GM23338 (cell line): ENCODE data around the gene HACD1. TPM values are rescaled to one million over a fixed set of nuclear protein-coding genes. Genes with fewer than 3 reads are reported as not detected.

Experiments used
- ATAC-seq: fragments of 200-7000 bp; cut with Tn5 transposase; 3 replicates; pipeline ENCODE4 v1.9.1; 2020
- DNase-seq: peaks from one replicate; pipeline ENCODE4 v3.0.0-alpha.2; 2015; ENCODE audit warnings: low spot score
- H2AFZ ChIP-seq: fragments of 200-600 bp; sonication (generic); 2 replicates; pipeline ENCODE4 v1.8.0; 2016; ENCODE audit warnings: antibody characterized with exemption, mild to moderate bottlenecking, moderate library complexity
- H3F3A ChIP-seq: fragments of 200-600 bp; sonication (generic); replicated peaks from 2 replicates; pipeline ENCODE4 v1.8.0; 2017; ENCODE audit warnings: antibody characterized with exemption, mixed run types, low read depth
- H3K27ac ChIP-seq: fragments of 200-600 bp; sonication (generic); 2 replicates; pipeline ENCODE4 v1.6.1; 2016; ENCODE audit warnings: low read depth
- H3K27me3 ChIP-seq: fragments of 200-600 bp; sonication (generic); 2 replicates; pipeline ENCODE4 v1.8.0; 2016; ENCODE audit warnings: mild to moderate bottlenecking, mixed run types, moderate library complexity; ENCODE audit not compliant: insufficient read depth
- H3K36me3 ChIP-seq: fragments of 200-600 bp; sonication (generic); 2 replicates; pipeline ENCODE4 v1.8.0; 2016; ENCODE audit warnings: mild to moderate bottlenecking; ENCODE audit not compliant: insufficient read depth
- H3K4me1 ChIP-seq: fragments of 200-600 bp; sonication (generic); 2 replicates; pipeline ENCODE4 v1.8.0; 2016; ENCODE audit warnings: mild to moderate bottlenecking, moderate library complexity; ENCODE audit not compliant: insufficient read depth
- H3K4me2 ChIP-seq: fragments of 200-600 bp; sonication (generic); 2 replicates; pipeline ENCODE4 v1.7.1; 2017; ENCODE audit warnings: mixed run types
- H3K4me3 ChIP-seq: fragments of 200-600 bp; sonication (generic); 2 replicates; pipeline ENCODE4 v1.6.1; 2016; ENCODE audit warnings: mixed run types
- H3K79me2 ChIP-seq: fragments of 200-600 bp; sonication (generic); replicated peaks from 2 replicates; pipeline ENCODE4 v1.8.0; 2017; ENCODE audit warnings: mild to moderate bottlenecking; ENCODE audit not compliant: insufficient read depth
- H3K9me2 ChIP-seq: fragments of 200-600 bp; sonication (generic); 2 replicates; pipeline ENCODE4 v1.8.0; 2017; ENCODE audit not compliant: insufficient read depth
- H4K20me1 ChIP-seq: fragments of 200-600 bp; sonication (generic); replicated peaks from 2 replicates; pipeline ENCODE4 v1.8.0; 2017; ENCODE audit warnings: mild to moderate bottlenecking; ENCODE audit not compliant: insufficient read depth
- H3K27ac Mint-ChIP-seq: 2 replicates; pipeline ENCODE4 v1.8.0; 2020; ENCODE audit warnings: inconsistent platforms, mild to moderate bottlenecking, moderate library complexity, mixed read lengths
- H3K27me3 Mint-ChIP-seq: 3 replicates; pipeline ENCODE4 v1.8.0; 2022; ENCODE audit warnings: low read depth, mild to moderate bottlenecking, moderate library complexity, mixed read lengths, inconsistent platforms; ENCODE audit not compliant: insufficient read depth, poor library complexity
- H3K36me3 Mint-ChIP-seq: 3 replicates; pipeline ENCODE4 v1.8.0; 2021; ENCODE audit warnings: low read depth, mild to moderate bottlenecking, inconsistent platforms, moderate library complexity, mixed read lengths
- H3K4me1 Mint-ChIP-seq: 3 replicates; pipeline ENCODE4 v1.8.0; 2020; ENCODE audit warnings: mild to moderate bottlenecking, inconsistent platforms, mixed read lengths
- H3K4me3 Mint-ChIP-seq: 3 replicates; pipeline ENCODE4 v1.8.0; 2021; ENCODE audit warnings: moderate library complexity, mild to moderate bottlenecking, inconsistent platforms, mixed read lengths
- H3K9me3 Mint-ChIP-seq: 3 replicates; pipeline ENCODE4 v1.8.0; 2020; ENCODE audit warnings: moderate library complexity, mild to moderate bottlenecking, inconsistent platforms, mixed read lengths
- CREB1 ChIP-seq: fragments of 250-450 bp; sonication (Bioruptor Pico); IDR thresholded peaks from 2 replicates; pipeline ENCODE4 v1.5.0; 2020; ENCODE audit warnings: low read depth, mild to moderate bottlenecking, moderate library complexity
- EZH2 ChIP-seq: fragments of 200-600 bp; sonication (generic); IDR thresholded peaks from one replicate; pipeline ENCODE4 v1.8.0; 2017; ENCODE audit warnings: antibody characterized with exemption, mild to moderate bottlenecking, low read depth; ENCODE audit not compliant: unreplicated experiment
- EZH2phosphoT487 ChIP-seq: fragments of 200-600 bp; sonication (generic); IDR thresholded peaks from one replicate; pipeline ENCODE4 v1.8.1; 2018; ENCODE audit warnings: antibody characterized with exemption; ENCODE audit not compliant: unreplicated experiment
- JUNB ChIP-seq: IDR thresholded peaks from one replicate; pipeline ENCODE4 v1.6.1; 2016; ENCODE audit warnings: antibody characterized with exemption; ENCODE audit not compliant: unreplicated experiment
- NANOG ChIP-seq: IDR thresholded peaks from 2 replicates; pipeline ENCODE4 v1.6.1; 2016; ENCODE audit warnings: antibody characterized with exemption, borderline replicate concordance
- POLR2AphosphoS5 ChIP-seq: IDR thresholded peaks from 2 replicates; pipeline ENCODE4 v1.6.1; 2016; ENCODE audit warnings: antibody characterized with exemption, low read depth
- STAT1 ChIP-seq: IDR thresholded peaks from one replicate; pipeline ENCODE4 v1.6.1; 2016; ENCODE audit warnings: antibody characterized with exemption; ENCODE audit not compliant: unreplicated experiment
- ZNF114 ChIP-seq: fragments of 250-450 bp; sonication (Bioruptor Pico); IDR thresholded peaks from 2 replicates; pipeline ENCODE4 v1.5.0; 2020; ENCODE audit warnings: mild to moderate bottlenecking, moderate library complexity
- ZNF331 ChIP-seq: fragments of 250-450 bp; sonication (Bioruptor Pico); IDR thresholded peaks from 2 replicates; pipeline ENCODE4 v1.5.0; 2020; ENCODE audit warnings: low read depth, mild to moderate bottlenecking, moderate library complexity
- polyA plus RNA-seq: library from polyadenylated mRNA; unstranded; fragments of >200 nt; fragmentation: Nextera tagmentation; extraction: Ambion mirVana; gene quantifications from 2 replicates; pipeline ENCODE4 v1.2.1, GENCODE V29; 2016
- total RNA-seq: library from RNA; depleted of rRNA; stranded (reverse); fragments of >200 nt; shearing (Covaris generic); gene quantifications from 2 replicates; pipeline ENCODE4 v1.2.3, GENCODE V29; 2014
- TF ChIP-seq, protein P1 (sequence below): IDR thresholded peaks from one replicate; pipeline ENCODE4 v1.6.1; 2018; ENCODE audit warnings: antibody characterized with exemption; ENCODE audit not compliant: unreplicated experiment
- TF ChIP-seq, protein P2 (sequence below): IDR thresholded peaks from 2 replicates; pipeline ENCODE4 v1.6.1; 2016; ENCODE audit warnings: antibody characterized with exemption
- TF ChIP-seq, protein P3 (sequence below), 2 experiments: fragments of 200-600 bp in 1 of 2; sonication (generic) in 1 of 2; conservative IDR thresholded peaks; 2 replicates each; pipeline versions ENCODE4 v1.5.1 to v1.6.1; 2016 to 2017; ENCODE audit warnings: antibody characterized with exemption in 2 of 2, low read depth in 2 of 2, mild to moderate bottlenecking in 2 of 2, moderate library complexity in 1 of 2
- TF ChIP-seq, protein P4 (sequence below): fragments of 250-450 bp; sonication (Bioruptor Pico); IDR thresholded peaks from 2 replicates; pipeline ENCODE4 v1.5.0; 2020; ENCODE audit warnings: mild to moderate bottlenecking, moderate library complexity

HACD1 gene
- total and polyA plus RNA-seq, 2 experiments from 2014 or later, result 32.2 to 66.2 TPM

DNA sequence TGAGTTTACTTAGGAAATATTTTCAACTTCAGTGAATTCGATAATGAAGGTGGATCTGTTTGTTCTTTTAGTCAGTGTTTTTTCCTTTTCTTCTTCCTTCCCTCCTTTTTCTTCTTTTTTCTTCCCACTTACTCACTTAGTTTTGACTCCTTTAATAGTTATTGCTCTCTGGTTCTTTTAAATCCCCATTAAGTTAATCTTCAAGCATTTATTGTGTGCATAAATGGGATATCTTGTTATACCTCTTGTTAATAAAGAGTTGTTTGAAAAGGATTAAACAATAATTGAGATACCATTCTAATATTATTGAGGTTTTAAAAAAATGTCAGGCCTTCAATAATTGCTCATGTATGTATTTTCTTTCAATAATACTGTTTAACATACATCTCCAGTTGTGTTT, 46.3 kb upstream of the HACD1 start:
- Histone ChIP-seq H3K79me2 (peaks cover 98% of the 10 kb centered on the region), H3K27me3 (no peaks in the 10 kb centered on the region), H3K4me1 (peaks cover 16% of the 10 kb centered on the region), H4K20me1 (no peaks in the 10 kb centered on the region), H2AFZ (no peak overlapping the region), H3F3A (no peaks in the 10 kb centered on the region), H3K9me2 (no peaks in the 10 kb centered on the region), H3K4me3 (no peak overlapping the region), H3K27ac (no peak overlapping the region), H3K36me3 (no peaks in the 10 kb centered on the region), H3K4me2 (no peak overlapping the region)
- Mint-ChIP-seq H3K36me3 (peaks cover 3% of the 10 kb centered on the region; the same call in 1 of the 3 replicates), H3K4me3 (no peak overlapping the region), H3K4me1 (peaks cover 17% of the 10 kb centered on the region; the same call in 2 of the 3 replicates), H3K9me3 (no peaks in the 10 kb centered on the region), H3K27me3 (no peaks in the 10 kb centered on the region), H3K27ac (no peak overlapping the region)
- DNase-seq (no peak), ATAC-seq (no peak)
- TF ChIP-seq ZNF114 (CRISPR knock-in tag) (no peak), EZH2phosphoT487 (no peak), POLR2AphosphoS5 (no peak), NANOG (no peak), ZNF331 (CRISPR knock-in tag) (no peak), EZH2 (no peak), CREB1 (CRISPR knock-in tag) (no peak), JUNB (no peak), STAT1 (no peak)
- TF ChIP-seq, protein P1, sequence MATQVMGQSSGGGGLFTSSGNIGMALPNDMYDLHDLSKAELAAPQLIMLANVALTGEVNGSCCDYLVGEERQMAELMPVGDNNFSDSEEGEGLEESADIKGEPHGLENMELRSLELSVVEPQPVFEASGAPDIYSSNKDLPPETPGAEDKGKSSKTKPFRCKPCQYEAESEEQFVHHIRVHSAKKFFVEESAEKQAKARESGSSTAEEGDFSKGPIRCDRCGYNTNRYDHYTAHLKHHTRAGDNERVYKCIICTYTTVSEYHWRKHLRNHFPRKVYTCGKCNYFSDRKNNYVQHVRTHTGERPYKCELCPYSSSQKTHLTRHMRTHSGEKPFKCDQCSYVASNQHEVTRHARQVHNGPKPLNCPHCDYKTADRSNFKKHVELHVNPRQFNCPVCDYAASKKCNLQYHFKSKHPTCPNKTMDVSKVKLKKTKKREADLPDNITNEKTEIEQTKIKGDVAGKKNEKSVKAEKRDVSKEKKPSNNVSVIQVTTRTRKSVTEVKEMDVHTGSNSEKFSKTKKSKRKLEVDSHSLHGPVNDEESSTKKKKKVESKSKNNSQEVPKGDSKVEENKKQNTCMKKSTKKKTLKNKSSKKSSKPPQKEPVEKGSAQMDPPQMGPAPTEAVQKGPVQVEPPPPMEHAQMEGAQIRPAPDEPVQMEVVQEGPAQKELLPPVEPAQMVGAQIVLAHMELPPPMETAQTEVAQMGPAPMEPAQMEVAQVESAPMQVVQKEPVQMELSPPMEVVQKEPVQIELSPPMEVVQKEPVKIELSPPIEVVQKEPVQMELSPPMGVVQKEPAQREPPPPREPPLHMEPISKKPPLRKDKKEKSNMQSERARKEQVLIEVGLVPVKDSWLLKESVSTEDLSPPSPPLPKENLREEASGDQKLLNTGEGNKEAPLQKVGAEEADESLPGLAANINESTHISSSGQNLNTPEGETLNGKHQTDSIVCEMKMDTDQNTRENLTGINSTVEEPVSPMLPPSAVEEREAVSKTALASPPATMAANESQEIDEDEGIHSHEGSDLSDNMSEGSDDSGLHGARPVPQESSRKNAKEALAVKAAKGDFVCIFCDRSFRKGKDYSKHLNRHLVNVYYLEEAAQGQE, result no peak
- TF ChIP-seq, protein P2, sequence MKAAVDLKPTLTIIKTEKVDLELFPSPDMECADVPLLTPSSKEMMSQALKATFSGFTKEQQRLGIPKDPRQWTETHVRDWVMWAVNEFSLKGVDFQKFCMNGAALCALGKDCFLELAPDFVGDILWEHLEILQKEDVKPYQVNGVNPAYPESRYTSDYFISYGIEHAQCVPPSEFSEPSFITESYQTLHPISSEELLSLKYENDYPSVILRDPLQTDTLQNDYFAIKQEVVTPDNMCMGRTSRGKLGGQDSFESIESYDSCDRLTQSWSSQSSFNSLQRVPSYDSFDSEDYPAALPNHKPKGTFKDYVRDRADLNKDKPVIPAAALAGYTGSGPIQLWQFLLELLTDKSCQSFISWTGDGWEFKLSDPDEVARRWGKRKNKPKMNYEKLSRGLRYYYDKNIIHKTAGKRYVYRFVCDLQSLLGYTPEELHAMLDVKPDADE, result no peak
- TF ChIP-seq, protein P3, sequence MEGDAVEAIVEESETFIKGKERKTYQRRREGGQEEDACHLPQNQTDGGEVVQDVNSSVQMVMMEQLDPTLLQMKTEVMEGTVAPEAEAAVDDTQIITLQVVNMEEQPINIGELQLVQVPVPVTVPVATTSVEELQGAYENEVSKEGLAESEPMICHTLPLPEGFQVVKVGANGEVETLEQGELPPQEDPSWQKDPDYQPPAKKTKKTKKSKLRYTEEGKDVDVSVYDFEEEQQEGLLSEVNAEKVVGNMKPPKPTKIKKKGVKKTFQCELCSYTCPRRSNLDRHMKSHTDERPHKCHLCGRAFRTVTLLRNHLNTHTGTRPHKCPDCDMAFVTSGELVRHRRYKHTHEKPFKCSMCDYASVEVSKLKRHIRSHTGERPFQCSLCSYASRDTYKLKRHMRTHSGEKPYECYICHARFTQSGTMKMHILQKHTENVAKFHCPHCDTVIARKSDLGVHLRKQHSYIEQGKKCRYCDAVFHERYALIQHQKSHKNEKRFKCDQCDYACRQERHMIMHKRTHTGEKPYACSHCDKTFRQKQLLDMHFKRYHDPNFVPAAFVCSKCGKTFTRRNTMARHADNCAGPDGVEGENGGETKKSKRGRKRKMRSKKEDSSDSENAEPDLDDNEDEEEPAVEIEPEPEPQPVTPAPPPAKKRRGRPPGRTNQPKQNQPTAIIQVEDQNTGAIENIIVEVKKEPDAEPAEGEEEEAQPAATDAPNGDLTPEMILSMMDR (conservative IDR thresholded peaks at IDR 0.05; ENCODE audit: low read depth in 2 of 2), result no peak
- TF ChIP-seq, protein P4, sequence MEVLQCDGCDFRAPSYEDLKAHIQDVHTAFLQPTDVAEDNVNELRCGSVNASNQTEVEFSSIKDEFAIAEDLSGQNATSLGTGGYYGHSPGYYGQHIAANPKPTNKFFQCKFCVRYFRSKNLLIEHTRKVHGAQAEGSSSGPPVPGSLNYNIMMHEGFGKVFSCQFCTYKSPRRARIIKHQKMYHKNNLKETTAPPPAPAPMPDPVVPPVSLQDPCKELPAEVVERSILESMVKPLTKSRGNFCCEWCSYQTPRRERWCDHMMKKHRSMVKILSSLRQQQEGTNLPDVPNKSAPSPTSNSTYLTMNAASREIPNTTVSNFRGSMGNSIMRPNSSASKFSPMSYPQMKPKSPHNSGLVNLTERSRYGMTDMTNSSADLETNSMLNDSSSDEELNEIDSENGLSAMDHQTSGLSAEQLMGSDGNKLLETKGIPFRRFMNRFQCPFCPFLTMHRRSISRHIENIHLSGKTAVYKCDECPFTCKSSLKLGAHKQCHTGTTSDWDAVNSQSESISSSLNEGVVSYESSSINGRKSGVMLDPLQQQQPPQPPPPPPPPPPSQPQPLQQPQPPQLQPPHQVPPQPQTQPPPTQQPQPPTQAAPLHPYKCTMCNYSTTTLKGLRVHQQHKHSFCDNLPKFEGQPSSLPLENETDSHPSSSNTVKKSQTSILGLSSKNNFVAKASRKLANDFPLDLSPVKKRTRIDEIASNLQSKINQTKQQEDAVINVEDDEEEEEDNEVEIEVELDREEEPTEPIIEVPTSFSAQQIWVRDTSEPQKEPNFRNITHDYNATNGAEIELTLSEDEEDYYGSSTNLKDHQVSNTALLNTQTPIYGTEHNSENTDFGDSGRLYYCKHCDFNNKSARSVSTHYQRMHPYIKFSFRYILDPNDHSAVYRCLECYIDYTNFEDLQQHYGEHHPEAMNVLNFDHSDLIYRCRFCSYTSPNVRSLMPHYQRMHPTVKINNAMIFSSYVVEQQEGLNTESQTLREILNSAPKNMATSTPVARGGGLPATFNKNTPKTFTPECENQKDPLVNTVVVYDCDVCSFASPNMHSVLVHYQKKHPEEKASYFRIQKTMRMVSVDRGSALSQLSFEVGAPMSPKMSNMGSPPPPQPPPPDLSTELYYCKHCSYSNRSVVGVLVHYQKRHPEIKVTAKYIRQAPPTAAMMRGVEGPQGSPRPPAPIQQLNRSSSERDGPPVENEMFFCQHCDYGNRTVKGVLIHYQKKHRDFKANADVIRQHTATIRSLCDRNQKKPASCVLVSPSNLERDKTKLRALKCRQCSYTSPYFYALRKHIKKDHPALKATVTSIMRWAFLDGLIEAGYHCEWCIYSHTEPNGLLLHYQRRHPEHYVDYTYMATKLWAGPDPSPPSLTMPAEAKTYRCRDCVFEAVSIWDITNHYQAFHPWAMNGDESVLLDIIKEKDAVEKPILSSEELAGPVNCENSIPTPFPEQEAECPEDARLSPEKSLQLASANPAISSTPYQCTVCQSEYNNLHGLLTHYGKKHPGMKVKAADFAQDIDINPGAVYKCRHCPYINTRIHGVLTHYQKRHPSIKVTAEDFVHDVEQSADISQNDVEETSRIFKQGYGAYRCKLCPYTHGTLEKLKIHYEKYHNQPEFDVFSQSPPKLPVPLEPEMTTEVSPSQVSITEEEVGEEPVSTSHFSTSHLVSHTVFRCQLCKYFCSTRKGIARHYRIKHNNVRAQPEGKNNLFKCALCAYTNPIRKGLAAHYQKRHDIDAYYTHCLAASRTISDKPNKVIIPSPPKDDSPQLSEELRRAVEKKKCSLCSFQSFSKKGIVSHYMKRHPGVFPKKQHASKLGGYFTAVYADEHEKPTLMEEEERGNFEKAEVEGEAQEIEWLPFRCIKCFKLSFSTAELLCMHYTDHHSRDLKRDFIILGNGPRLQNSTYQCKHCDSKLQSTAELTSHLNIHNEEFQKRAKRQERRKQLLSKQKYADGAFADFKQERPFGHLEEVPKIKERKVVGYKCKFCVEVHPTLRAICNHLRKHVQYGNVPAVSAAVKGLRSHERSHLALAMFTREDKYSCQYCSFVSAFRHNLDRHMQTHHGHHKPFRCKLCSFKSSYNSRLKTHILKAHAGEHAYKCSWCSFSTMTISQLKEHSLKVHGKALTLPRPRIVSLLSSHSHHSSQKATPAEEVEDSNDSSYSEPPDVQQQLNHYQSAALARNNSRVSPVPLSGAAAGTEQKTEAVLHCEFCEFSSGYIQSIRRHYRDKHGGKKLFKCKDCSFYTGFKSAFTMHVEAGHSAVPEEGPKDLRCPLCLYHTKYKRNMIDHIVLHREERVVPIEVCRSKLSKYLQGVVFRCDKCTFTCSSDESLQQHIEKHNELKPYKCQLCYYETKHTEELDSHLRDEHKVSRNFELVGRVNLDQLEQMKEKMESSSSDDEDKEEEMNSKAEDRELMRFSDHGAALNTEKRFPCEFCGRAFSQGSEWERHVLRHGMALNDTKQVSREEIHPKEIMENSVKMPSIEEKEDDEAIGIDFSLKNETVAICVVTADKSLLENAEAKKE (CRISPR knock-in tag), result no peak
